Stimulated activated CD8-positive, alpha-beta memory T cell treated with anti-CD3 and anti-CD28 coated beads, Interleukin-15, amount 100 ng/mL, for 48 hours (primary cell): ENCODE measurements around the gene RBL1.
"Not testable (repeated sequence)": the region's sequence is repeated elsewhere in the genome, so short reads cannot be mapped to it uniquely, and the experiment has no call there.

ENCODE experiments used
- DNase-seq, 2 donors: peaks; one replicate each; pipeline ENCODE4 v3.0.0-alpha.2; 2020; ENCODE audit warnings: low read depth in 2 of 2

The RBL1 gene

GRCh38 chr20:37072293-37073196 lies 23.3 kb downstream of the RBL1 start:
- DNase-seq = no peak

- DNase-seq = peak; percentile 4 to 16
These were observed 24.3 kb downstream of the RBL1 start for GRCh38 chr20:37071481-37071911.

GRCh38 chr20:37069563-37069962 lies 26.2 kb downstream of the RBL1 start:
- not testable (repeated sequence) for DNase-seq

GRCh38 chr20:37066168-37066567 lies 29.6 kb downstream of the RBL1 start:
- DNase-seq = no peak

- DNase-seq = no peak
These were observed 40.5 kb downstream of the RBL1 start for GRCh38 chr20:37055276-37055675.

- no peak for DNase-seq
These were observed 42.4 kb downstream of the RBL1 start for GRCh38 chr20:37053230-37053950.

- peak; percentile 7 to 17 for DNase-seq
These were observed 52.5 kb downstream of the RBL1 start for GRCh38 chr20:37042986-37043972.

GRCh38 chr20:37039366-37039765 lies 56.4 kb downstream of the RBL1 start:
- DNase-seq = not testable (repeated sequence)

GRCh38 chr20:37032077-37032476 lies 63.7 kb downstream of the RBL1 start:
- DNase-seq = no peak

GRCh38 chr20:37020636-37021035 lies 75.2 kb downstream of the RBL1 start:
- DNase-seq = no peak

GRCh38 chr20:37012631-37013030 lies 83.2 kb downstream of the RBL1 start:
- not testable (repeated sequence) for DNase-seq

- DNase-seq = not testable (repeated sequence)
These were observed 83.9 kb downstream of the RBL1 start for GRCh38 chr20:37011858-37012257.

GRCh38 chr20:37011147-37011546 lies 84.7 kb downstream of the RBL1 start:
- no peak for DNase-seq

GRCh38 chr20:37007898-37008649 lies 87.7 kb downstream of the RBL1 start:
- no peak for DNase-seq

GRCh38 chr20:37005062-37005942 lies 90.5 kb downstream of the RBL1 start:
- DNase-seq = not testable (repeated sequence)

- not testable (repeated sequence) for DNase-seq
These were observed 94.2 kb downstream of the RBL1 start for GRCh38 chr20:37001634-37002033.

- DNase-seq = not testable (repeated sequence)
These were observed 95.6 kb downstream of the RBL1 start for GRCh38 chr20:37000171-37000570.

GRCh38 chr20:36998652-36999051 lies 97.1 kb downstream of the RBL1 start:
- no peak for DNase-seq

GRCh38 chr20:36997121-36997520 lies 98.7 kb downstream of the RBL1 start:
- DNase-seq = no peak

GRCh38 chr20:36994221-36994620 lies 101.6 kb downstream of the RBL1 start:
- not testable (repeated sequence) for DNase-seq
